Natural killer cell (primary cell): ENCODE data around the gene DLGAP3. TPM values are rescaled to one million over a fixed set of nuclear protein-coding genes. Genes with fewer than 3 reads are reported as not detected.

Experiments used
- ATAC-seq, 3 donors: fragments of 150-1000 bp in 2 of 3; fragments of 200-7000 bp in 1 of 3; cut with Tn5 transposase; 1 replicate in 1 of 3; 2 replicates in 2 of 3; pipeline ENCODE4 v1.10.0; 2021; ENCODE audit warnings: mild to moderate bottlenecking in 2 of 3, moderate library complexity in 2 of 3
- DNase-seq, 2 donors: peaks; one replicate each; pipeline versions ENCODE4 v3.0.0 to v3.0.0-alpha.2; 2013 to 2021; ENCODE audit warnings: mixed read lengths in 1 of 2
- H3K27ac ChIP-seq: one replicate; pipeline ENCODE4 v1.5.1; 2013; ENCODE audit warnings: mild to moderate bottlenecking, low read length
- H3K27me3 ChIP-seq: one replicate; pipeline ENCODE4 v1.6.1; 2013; ENCODE audit warnings: low read length; ENCODE audit not compliant: control insufficient read depth, insufficient read depth
- H3K36me3 ChIP-seq: one replicate; pipeline ENCODE4 v1.6.1; 2013; ENCODE audit warnings: low read length; ENCODE audit not compliant: control insufficient read depth, insufficient read depth
- H3K4me1 ChIP-seq: one replicate; pipeline ENCODE4 v1.6.1; 2013; ENCODE audit warnings: low read length; ENCODE audit not compliant: control insufficient read depth, insufficient read depth
- H3K4me3 ChIP-seq: one replicate; pipeline ENCODE4 v1.5.1; 2013; ENCODE audit warnings: low read length
- H3K9me3 ChIP-seq: one replicate; pipeline ENCODE4 v1.6.1; 2013; ENCODE audit warnings: low read length; ENCODE audit not compliant: control insufficient read depth, insufficient read depth
- H3K27ac Mint-ChIP-seq, 2 donors: one replicate each; pipeline ENCODE4 v1.8.0; 2022; ENCODE audit warnings: mild to moderate bottlenecking in 2 of 2, mixed read lengths in 2 of 2, moderate library complexity in 1 of 2
- H3K27me3 Mint-ChIP-seq, 2 donors: one replicate each; pipeline ENCODE4 v1.8.0; 2022; ENCODE audit warnings: low read depth in 2 of 2, mixed read lengths in 2 of 2
- H3K36me3 Mint-ChIP-seq: one replicate; pipeline ENCODE4 v1.8.0; 2022; ENCODE audit warnings: mixed read lengths
- H3K4me1 Mint-ChIP-seq, 2 donors: one replicate each; pipeline ENCODE4 v1.8.0; 2022; ENCODE audit warnings: mixed read lengths in 2 of 2
- H3K4me3 Mint-ChIP-seq: one replicate; pipeline ENCODE4 v1.8.0; 2022; ENCODE audit warnings: mild to moderate bottlenecking, moderate library complexity, mixed read lengths
- H3K9me3 Mint-ChIP-seq, 2 donors: one replicate each; pipeline ENCODE4 v1.8.0; 2022; ENCODE audit warnings: mixed read lengths in 2 of 2
- CTCF ChIP-seq: fragments of 200-600 bp; IDR thresholded peaks from one replicate; pipeline ENCODE4 v1.8.0; 2022; ENCODE audit warnings: antibody characterized with exemption
- WGBS: methylation state at CpG from one replicate; pipeline ENCODE4 v1.1.7; 2013; ENCODE audit warnings: missing lambda C conversion rate; ENCODE audit not compliant: insufficient coverage; 5-methylcytosine and 5-hydroxymethylcytosine counted together
- intact Hi-C: fragments of 100-400 bp; cut with micrococcal nuclease; formaldehyde crosslinking; loops from one replicate; pipeline ENCODE4 v1.14.2; 2022
- total RNA-seq, 4 donors: library from RNA; stranded (reverse); fragments of 120-200 nt in 1 of 4; gene quantifications; one replicate each; pipeline versions ENCODE4 v1.2.3 to v1.2.4, GENCODE V29; 2013 to 2022

Gene DLGAP3
- total RNA-seq, 3 donors from 2014 or later (not counting 1 experiment from before 2014, with no cell fraction given): 0.33 to 0.38 (median 0.36) TPM

DNA sequence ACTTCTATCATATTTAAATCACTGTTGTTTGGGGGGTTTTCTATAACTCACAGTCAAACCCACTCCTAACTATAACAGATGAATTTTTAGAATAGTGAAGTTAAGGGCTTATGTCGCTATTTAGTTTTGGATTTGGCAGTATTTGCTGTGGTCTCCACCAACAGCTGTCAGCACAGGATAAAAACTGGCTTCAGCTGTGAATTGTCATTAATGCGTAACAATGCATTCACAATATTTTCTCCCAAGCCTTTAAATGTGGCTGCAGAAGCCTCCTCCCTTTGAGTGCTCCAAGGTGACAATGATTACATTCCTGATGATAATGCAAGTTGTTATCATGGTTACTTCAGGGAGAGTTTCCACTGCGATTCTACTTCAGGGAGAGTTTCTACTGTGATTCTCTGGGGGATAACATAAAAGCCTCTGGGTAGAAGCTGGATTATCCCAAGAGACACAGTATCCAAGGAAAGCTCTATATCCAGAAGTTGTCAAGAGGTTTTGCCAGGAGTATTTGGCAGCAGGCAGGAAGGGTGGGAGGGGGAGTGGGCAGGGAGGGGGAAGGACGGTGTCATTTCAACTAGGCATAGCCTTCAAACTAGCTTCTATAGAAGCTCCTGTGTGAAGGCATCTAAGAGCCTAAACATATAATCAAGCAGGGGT, 55.0 kb downstream of the DLGAP3 start:
- ATAC-seq: no peak
- Mint-ChIP-seq H3K27ac (no peak overlapping the region), H3K36me3 (no peaks in the 10 kb centered on the region), H3K9me3 (no peaks in the 10 kb centered on the region), H3K4me3 (no peak overlapping the region), H3K27me3 (peaks cover 46 to 70% of the 10 kb centered on the region in 2 donors), H3K4me1 (no peaks in the 10 kb centered on the region)
- Histone ChIP-seq H3K4me1 (no peaks in the 10 kb centered on the region), H3K9me3 (no peaks in the 10 kb centered on the region), H3K4me3 (no peak overlapping the region), H3K36me3 (no peaks in the 10 kb centered on the region), H3K27ac (no peak overlapping the region), H3K27me3 (peaks cover 6% of the 10 kb centered on the region)
- WGBS: 90% methylated on average over 4 of the region's 4 CpGs
- TF ChIP-seq CTCF: no peak
- intact Hi-C loops: no loop called here
- no peak for DNase-seq

DNA sequence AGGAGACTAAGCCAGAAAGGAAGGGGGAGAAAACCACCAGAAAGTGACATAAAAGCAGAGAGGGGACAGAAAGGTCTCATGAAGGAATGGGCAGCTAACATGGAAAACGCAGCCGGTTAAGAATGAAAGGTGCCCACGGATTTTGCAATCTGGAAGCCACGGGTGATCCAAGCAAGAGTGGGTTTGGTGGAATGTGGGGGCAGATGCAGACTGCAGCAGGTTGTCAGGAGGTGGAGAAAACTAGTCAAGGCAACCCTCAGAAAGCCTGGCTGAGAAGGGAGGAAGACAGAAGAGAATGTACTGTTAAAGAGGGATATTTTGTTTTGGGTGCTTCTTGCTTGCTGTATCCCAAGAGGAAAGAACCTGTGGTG, 57.3 kb downstream of the DLGAP3 start:
- ATAC-seq (no peak), DNase-seq (no peak)
- H3K9me3 ChIP-seq: no peaks in the 10 kb centered on the region
- Mint-ChIP-seq H3K4me1 (peaks cover 7 to 12% of the 10 kb centered on the region in 2 donors), H3K9me3 (no peaks in the 10 kb centered on the region), H3K36me3 (no peaks in the 10 kb centered on the region), H3K27ac (no peak overlapping the region), H3K4me3 (no peak overlapping the region), H3K27me3 (peaks cover 40 to 62% of the 10 kb centered on the region in 2 donors)
- no peak overlapping the region for H3K27ac ChIP-seq
- H3K4me1 ChIP-seq: peaks cover 4% of the 10 kb centered on the region
- WGBS: 86% methylated on average over 4 of the region's 4 CpGs
- H3K27me3 ChIP-seq: peaks cover 6% of the 10 kb centered on the region
- no peak for TF ChIP-seq CTCF
- intact Hi-C loops: no loop called here
- no peak overlapping the region for H3K4me3 ChIP-seq
- no peaks in the 10 kb centered on the region for H3K36me3 ChIP-seq

- no peak overlapping the region for H3K27ac Mint-ChIP-seq
Observed at GRCh38 chr1:34871443-34872132, 57.9 kb downstream of the DLGAP3 start.

More at GRCh38 chr1:34871443-34872132, 57.9 kb downstream of the DLGAP3 start:
- Histone ChIP-seq H3K4me3 (no peak overlapping the region), H3K36me3 (no peaks in the 10 kb centered on the region), H3K27me3 (peaks cover 6% of the 10 kb centered on the region), H3K9me3 (no peaks in the 10 kb centered on the region), H3K4me1 (peaks cover 9% of the 10 kb centered on the region), H3K27ac (no peak overlapping the region)
- intact Hi-C loops: no loop called here
- H3K9me3 Mint-ChIP-seq: no peaks in the 10 kb centered on the region
- DNase-seq (peak in 1 of 2 donors; percentile 17), ATAC-seq (no peak)
- peaks cover 35 to 57% of the 10 kb centered on the region in 2 donors for H3K27me3 Mint-ChIP-seq
- H3K36me3 Mint-ChIP-seq: no peaks in the 10 kb centered on the region
- 77% methylated on average over 17 of the region's 17 CpGs for WGBS
- H3K4me3 Mint-ChIP-seq: no peak overlapping the region
- peaks cover 7 to 15% of the 10 kb centered on the region in 2 donors for H3K4me1 Mint-ChIP-seq
- no peak for TF ChIP-seq CTCF
